HepG2 (cell line): ENCODE results near the gene SLA2. TPM values are rescaled to one million over a fixed set of nuclear protein-coding genes. Genes with fewer than 3 reads are reported as not detected.
A peak's percentile ranks its signal among the peaks of the same experiment; 100 is the strongest.

Experiments
- ATF7-NPFF ChIP-seq: sonication (generic); formaldehyde crosslinking; IDR thresholded peaks from 2 replicates; pipeline ENCODE4 v1.8.1; 2023; ENCODE audit warnings: mild to moderate bottlenecking, low read depth, missing genetic modification reagents, moderate library complexity
- DNMT3B ChIP-seq: conservative IDR thresholded peaks from 2 replicates; pipeline ENCODE4 v1.6.1; 2016; ENCODE audit warnings: missing biosample characterization, control low read depth
- KDM4B ChIP-seq: sonication (generic); formaldehyde crosslinking; IDR thresholded peaks from 2 replicates; pipeline ENCODE4 v1.4.0; 2020; ENCODE audit warnings: missing genetic modification reagents
- MXD4 ChIP-seq: IDR thresholded peaks from 2 replicates; pipeline ENCODE4 v1.6.1; 2016; ENCODE audit warnings: mild to moderate bottlenecking, missing biosample characterization, missing genetic modification reagents
- PAWR ChIP-seq: sonication (generic); formaldehyde crosslinking; IDR thresholded peaks from 2 replicates; pipeline ENCODE4 v1.4.0; 2020; ENCODE audit warnings: missing genetic modification reagents, mild to moderate bottlenecking, borderline replicate concordance
- POLR2G ChIP-seq: fragments of 200-400 bp; formaldehyde crosslinking; IDR thresholded peaks from 2 replicates; pipeline ENCODE4 v1.6.1; 2018; ENCODE audit warnings: mild to moderate bottlenecking, low read depth, low read length, moderate library complexity
- RFX3 ChIP-seq: IDR thresholded peaks from 2 replicates; pipeline ENCODE4 v1.6.1; 2016; ENCODE audit warnings: missing biosample characterization, missing genetic modification reagents
- RFXANK ChIP-seq: IDR thresholded peaks from 2 replicates; pipeline ENCODE4 v1.6.1; 2016
- SCMH1 ChIP-seq: sonication (generic); formaldehyde crosslinking; IDR thresholded peaks from 2 replicates; pipeline ENCODE4 v1.9.0; 2021; ENCODE audit warnings: missing genetic modification reagents, mild to moderate bottlenecking, borderline replicate concordance
- SP5 ChIP-seq: IDR thresholded peaks from 2 replicates; pipeline ENCODE4 v1.6.1; 2016; ENCODE audit warnings: low read depth, borderline replicate concordance
- TBX2 ChIP-seq: sonication (generic); formaldehyde crosslinking; IDR thresholded peaks from 2 replicates; pipeline ENCODE4 v1.5.0; 2020; ENCODE audit warnings: missing genetic modification reagents, mild to moderate bottlenecking, borderline replicate concordance
- ZBTB7B ChIP-seq: sonication (generic); formaldehyde crosslinking; IDR thresholded peaks from 2 replicates; pipeline ENCODE4 v1.4.0; 2020; ENCODE audit warnings: missing genetic modification reagents
- ZNF101 ChIP-seq: sonication (generic); formaldehyde crosslinking; IDR thresholded peaks from 2 replicates; pipeline ENCODE4 v1.4.0; 2020; ENCODE audit warnings: mild to moderate bottlenecking, low read depth, missing genetic modification reagents, borderline replicate concordance
- ZNF232 ChIP-seq: sonication (generic); formaldehyde crosslinking; IDR thresholded peaks from 2 replicates; pipeline ENCODE4 v1.4.0; 2020; ENCODE audit warnings: missing genetic modification reagents, borderline replicate concordance
- ZNF251 ChIP-seq: sonication (generic); formaldehyde crosslinking; IDR thresholded peaks from 2 replicates; pipeline ENCODE4 v1.9.0; 2021; ENCODE audit warnings: mild to moderate bottlenecking, missing genetic modification reagents
- ZNF530 ChIP-seq: sonication (generic); formaldehyde crosslinking; IDR thresholded peaks from 2 replicates; pipeline ENCODE4 v1.5.0; 2020; ENCODE audit warnings: low read depth, mild to moderate bottlenecking, missing genetic modification reagents
- ZNF598 ChIP-seq: sonication (generic); formaldehyde crosslinking; IDR thresholded peaks from 2 replicates; pipeline ENCODE4 v1.5.1; 2020; ENCODE audit warnings: mild to moderate bottlenecking, missing genetic modification reagents, borderline replicate concordance
- ZNF7 ChIP-seq: IDR thresholded peaks from 2 replicates; pipeline ENCODE4 v1.6.1; 2016; ENCODE audit warnings: missing biosample characterization, missing genetic modification reagents
- ZNF841 ChIP-seq: sonication (generic); formaldehyde crosslinking; IDR thresholded peaks from 2 replicates; pipeline ENCODE4 v1.8.1; 2023; ENCODE audit warnings: missing genetic modification reagents, borderline replicate concordance
- polyA plus RNA-seq, 8 experiments: library from polyadenylated mRNA; depleted of rRNA in 3 of 8; stranded (reverse) in 7 of 8; unstranded in 1 of 8; fragments of >200 nt; fragmentation: Illumina TruSeq in 4 of 8; extraction: Trizol in 4 of 8; gene quantifications; 2 replicates each; pipeline versions ENCODE4 v1.2.1 to v1.2.3, GENCODE V29; 2011 to 2016; ENCODE audit warnings: low read depth in 4 of 8, missing spikeins in 1 of 8, mixed read lengths in 1 of 8; ENCODE audit not compliant: insufficient read depth in 1 of 8
- total RNA-seq, 5 experiments: library from RNA; depleted of rRNA; stranded (reverse); fragments of >200 nt; fragmentation: Illumina TruSeq; extraction: Trizol; gene quantifications; 2 replicates each; pipeline ENCODE4 v1.2.3, GENCODE V29; 2016; ENCODE audit warnings: low read depth in 1 of 5
- TF ChIP-seq, protein P1 (sequence below): sonication (generic); formaldehyde crosslinking; IDR thresholded peaks from 2 replicates; pipeline ENCODE4 v1.4.0; 2020; ENCODE audit warnings: missing genetic modification reagents
- TF ChIP-seq, protein P2 (sequence below): sonication (generic); formaldehyde crosslinking; IDR thresholded peaks from 2 replicates; pipeline ENCODE4 v1.4.0; 2020; ENCODE audit warnings: missing genetic modification reagents, borderline replicate concordance
- TF ChIP-seq, protein P3 (sequence below): sonication (generic); formaldehyde crosslinking; IDR thresholded peaks from 2 replicates; pipeline ENCODE4 v1.4.0; 2020; ENCODE audit warnings: mild to moderate bottlenecking, missing genetic modification reagents
- TF ChIP-seq, protein P4 (sequence below): fragments of 450-650 bp; IDR thresholded peaks from 2 replicates; pipeline ENCODE4 v1.6.1; 2017

Gene SLA2
- total and polyA plus RNA-seq, 2 of the 13 experiments (the other 11 are each of a cell fraction or from before 2014, with no cell fraction given) = 1.6 to 3.6 TPM

DNA sequence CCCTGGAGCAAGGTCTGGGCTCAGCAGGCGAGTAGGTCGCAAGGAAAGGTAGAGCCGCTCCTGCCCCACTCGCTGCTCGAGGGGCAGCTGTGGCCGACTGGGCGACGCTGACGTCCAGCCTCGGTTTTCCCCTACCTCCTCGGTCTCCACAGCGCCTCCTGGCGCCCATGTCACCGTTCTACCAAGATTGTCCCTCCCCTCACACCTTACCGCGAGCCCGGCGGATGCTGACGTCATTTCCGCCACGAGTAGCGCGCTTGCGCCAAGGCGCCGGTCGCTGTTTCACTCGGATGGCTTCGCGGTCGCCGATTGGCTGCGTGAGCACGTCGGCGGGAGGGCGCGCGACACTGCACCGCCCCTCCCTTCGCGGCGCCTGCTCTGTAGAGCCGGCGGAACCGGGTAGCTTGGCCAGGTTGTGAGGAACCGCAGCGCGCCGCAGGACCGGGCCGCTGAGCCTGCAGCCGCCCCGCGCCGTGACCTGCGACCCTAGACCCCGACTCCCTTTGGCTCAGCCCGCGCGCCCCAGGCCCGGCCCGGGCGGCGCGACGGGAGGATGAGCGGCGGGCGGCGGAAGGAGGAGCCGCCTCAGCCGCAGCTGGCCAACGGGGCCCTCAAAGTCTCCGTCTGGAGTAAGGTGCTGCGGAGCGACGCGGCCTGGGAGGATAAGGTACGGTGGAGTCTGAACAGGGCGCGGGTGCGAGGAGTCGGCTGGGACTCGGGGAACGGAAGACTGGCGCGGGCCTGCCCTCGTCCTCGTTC is 40.4 kb downstream of the SLA2 start, which contains the start of gene RAB5IF (continued):
- TF ChIP-seq, protein P1, sequence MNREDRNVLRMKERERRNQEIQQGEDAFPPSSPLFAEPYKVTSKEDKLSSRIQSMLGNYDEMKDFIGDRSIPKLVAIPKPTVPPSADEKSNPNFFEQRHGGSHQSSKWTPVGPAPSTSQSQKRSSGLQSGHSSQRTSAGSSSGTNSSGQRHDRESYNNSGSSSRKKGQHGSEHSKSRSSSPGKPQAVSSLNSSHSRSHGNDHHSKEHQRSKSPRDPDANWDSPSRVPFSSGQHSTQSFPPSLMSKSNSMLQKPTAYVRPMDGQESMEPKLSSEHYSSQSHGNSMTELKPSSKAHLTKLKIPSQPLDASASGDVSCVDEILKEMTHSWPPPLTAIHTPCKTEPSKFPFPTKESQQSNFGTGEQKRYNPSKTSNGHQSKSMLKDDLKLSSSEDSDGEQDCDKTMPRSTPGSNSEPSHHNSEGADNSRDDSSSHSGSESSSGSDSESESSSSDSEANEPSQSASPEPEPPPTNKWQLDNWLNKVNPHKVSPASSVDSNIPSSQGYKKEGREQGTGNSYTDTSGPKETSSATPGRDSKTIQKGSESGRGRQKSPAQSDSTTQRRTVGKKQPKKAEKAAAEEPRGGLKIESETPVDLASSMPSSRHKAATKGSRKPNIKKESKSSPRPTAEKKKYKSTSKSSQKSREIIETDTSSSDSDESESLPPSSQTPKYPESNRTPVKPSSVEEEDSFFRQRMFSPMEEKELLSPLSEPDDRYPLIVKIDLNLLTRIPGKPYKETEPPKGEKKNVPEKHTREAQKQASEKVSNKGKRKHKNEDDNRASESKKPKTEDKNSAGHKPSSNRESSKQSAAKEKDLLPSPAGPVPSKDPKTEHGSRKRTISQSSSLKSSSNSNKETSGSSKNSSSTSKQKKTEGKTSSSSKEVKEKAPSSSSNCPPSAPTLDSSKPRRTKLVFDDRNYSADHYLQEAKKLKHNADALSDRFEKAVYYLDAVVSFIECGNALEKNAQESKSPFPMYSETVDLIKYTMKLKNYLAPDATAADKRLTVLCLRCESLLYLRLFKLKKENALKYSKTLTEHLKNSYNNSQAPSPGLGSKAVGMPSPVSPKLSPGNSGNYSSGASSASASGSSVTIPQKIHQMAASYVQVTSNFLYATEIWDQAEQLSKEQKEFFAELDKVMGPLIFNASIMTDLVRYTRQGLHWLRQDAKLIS (CRISPR knock-in tag) = no peak; the same call in 1 of the 2 replicates
- TF ChIP-seq RFX3 (CRISPR knock-in tag) (no peak), POLR2G (peak; percentile 99), KDM4B (CRISPR knock-in tag) (peak; percentile 99), ATF7-NPFF (CRISPR knock-in tag) (peak; percentile 96), ZNF530 (CRISPR knock-in tag) (no peak), ZNF232 (peak; percentile 94; the same call in 1 of the 2 replicates), SP5 (CRISPR knock-in tag) (peak; percentile 93), SCMH1 (no peak), TBX2 (CRISPR knock-in tag) (peak; percentile 92; the same call in 1 of the 2 replicates), MXD4 (CRISPR knock-in tag) (peak; percentile 98), ZNF251 (CRISPR knock-in tag) (0 out of 2 replicates have a peak, but pooled peaks have one; percentile 12), RFXANK (CRISPR knock-in tag) (peak; percentile 84; the same call in 1 of the 2 replicates), ZNF841 (CRISPR knock-in tag) (no peak), ZNF598 (peak; percentile 92; the same call in 1 of the 2 replicates), ZNF101 (CRISPR knock-in tag) (no peak), DNMT3B (peak; percentile 92), ZNF7 (peak; percentile 54; the same call in 1 of the 2 replicates), PAWR (no peak), ZBTB7B (CRISPR knock-in tag) (peak; percentile 85)
- TF ChIP-seq, protein P2, sequence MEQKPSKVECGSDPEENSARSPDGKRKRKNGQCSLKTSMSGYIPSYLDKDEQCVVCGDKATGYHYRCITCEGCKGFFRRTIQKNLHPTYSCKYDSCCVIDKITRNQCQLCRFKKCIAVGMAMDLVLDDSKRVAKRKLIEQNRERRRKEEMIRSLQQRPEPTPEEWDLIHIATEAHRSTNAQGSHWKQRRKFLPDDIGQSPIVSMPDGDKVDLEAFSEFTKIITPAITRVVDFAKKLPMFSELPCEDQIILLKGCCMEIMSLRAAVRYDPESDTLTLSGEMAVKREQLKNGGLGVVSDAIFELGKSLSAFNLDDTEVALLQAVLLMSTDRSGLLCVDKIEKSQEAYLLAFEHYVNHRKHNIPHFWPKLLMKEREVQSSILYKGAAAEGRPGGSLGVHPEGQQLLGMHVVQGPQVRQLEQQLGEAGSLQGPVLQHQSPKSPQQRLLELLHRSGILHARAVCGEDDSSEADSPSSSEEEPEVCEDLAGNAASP (CRISPR knock-in tag) = peak; percentile 93
- TF ChIP-seq, protein P3, sequence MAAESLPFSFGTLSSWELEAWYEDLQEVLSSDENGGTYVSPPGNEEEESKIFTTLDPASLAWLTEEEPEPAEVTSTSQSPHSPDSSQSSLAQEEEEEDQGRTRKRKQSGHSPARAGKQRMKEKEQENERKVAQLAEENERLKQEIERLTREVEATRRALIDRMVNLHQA = no peak
- TF ChIP-seq, protein P4, sequence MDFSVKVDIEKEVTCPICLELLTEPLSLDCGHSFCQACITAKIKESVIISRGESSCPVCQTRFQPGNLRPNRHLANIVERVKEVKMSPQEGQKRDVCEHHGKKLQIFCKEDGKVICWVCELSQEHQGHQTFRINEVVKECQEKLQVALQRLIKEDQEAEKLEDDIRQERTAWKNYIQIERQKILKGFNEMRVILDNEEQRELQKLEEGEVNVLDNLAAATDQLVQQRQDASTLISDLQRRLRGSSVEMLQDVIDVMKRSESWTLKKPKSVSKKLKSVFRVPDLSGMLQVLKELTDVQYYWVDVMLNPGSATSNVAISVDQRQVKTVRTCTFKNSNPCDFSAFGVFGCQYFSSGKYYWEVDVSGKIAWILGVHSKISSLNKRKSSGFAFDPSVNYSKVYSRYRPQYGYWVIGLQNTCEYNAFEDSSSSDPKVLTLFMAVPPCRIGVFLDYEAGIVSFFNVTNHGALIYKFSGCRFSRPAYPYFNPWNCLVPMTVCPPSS = no peak
